GM12801 (cell line): Measurements from ENCODE around the gene SSUH2.

Source experiments
- TF ChIP-seq, protein P1 (sequence below): IDR thresholded peaks from one replicate; pipeline ENCODE4 v1.5.1; 2011; ENCODE audit warnings: control low read depth; ENCODE audit not compliant: insufficient read length; ENCODE audit errors: extremely low read depth

SSUH2 gene

DNA sequence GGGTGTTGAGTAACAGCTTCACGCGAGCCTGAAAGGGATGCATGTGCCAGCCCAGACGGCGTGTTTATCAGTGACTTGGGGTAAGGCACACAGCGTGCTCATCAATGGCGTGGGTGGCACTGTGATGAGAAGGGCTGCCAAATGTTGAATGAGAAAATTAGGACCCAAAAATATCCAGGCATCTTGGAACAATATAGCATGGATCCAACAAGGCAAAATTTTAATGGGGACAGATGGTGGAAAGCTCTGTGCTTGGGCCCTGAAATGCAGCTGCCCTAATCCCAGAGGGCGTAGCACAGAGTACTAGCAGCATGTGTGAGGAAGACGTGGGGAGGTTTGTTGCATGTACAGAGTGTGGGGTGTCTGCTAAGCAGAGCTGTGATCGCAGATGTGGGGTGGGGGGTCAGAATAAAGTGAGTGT lies 48.9 kb downstream of the SSUH2 start:
- TF ChIP-seq, protein P1, sequence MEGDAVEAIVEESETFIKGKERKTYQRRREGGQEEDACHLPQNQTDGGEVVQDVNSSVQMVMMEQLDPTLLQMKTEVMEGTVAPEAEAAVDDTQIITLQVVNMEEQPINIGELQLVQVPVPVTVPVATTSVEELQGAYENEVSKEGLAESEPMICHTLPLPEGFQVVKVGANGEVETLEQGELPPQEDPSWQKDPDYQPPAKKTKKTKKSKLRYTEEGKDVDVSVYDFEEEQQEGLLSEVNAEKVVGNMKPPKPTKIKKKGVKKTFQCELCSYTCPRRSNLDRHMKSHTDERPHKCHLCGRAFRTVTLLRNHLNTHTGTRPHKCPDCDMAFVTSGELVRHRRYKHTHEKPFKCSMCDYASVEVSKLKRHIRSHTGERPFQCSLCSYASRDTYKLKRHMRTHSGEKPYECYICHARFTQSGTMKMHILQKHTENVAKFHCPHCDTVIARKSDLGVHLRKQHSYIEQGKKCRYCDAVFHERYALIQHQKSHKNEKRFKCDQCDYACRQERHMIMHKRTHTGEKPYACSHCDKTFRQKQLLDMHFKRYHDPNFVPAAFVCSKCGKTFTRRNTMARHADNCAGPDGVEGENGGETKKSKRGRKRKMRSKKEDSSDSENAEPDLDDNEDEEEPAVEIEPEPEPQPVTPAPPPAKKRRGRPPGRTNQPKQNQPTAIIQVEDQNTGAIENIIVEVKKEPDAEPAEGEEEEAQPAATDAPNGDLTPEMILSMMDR, result no peak

DNA sequence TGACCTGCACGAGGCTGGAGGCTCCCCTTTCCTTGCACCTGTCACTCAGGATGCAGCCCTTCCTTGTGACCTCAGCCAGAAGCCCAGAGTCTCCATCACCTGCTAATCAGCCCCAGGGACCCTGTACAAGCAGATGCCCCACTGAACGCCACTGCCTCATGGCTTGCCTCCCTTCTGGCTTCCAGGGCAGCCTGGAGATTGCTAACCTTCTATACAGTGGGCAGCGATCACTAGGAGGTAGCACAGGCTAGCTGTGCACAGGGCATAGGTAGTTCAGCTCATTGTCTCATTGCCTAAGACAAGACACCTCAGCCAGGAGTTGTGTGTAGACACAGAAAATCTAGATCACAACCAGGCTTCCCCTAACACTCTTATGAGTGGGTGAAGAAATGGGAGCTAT lies 49.3 kb downstream of the SSUH2 start:
- TF ChIP-seq, protein P1, result no peak

DNA sequence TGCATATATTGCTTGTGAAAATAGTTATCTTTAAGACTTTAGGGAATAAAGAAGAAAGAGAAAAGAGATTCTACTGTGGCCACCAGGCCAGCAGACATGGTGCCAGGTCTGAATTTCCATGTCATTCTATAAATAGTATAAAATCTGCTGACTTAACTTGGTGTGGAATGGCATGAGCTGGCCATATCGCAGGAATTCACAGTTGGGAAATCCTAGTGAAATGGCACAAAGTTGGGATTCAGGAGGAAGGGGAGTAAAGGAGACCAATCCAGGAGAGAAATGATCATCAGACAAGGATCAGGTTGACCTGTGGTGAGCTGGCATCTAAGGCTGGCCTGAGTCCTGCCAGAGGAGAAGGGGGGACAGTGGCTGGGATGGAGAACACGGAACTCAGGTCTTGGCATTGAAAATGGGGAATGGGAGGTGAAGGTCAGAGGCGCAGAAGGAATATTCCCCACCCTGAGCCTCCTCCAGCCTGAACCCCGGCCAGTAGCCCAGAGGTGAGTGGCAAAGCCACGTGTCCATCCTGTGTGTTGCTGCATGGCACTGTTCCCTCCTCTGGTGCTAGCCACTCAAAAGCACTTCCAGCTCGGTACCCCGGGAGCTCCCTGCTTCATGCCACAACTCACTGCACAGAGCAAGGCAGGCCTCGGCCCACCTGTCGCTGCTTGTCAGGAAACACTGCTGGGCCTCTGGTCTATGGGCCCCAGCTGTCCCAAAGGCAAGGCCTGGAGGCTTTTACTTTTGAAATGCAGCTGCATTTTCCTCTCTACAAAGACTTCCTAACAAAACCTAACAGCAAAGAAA lies 51.4 kb downstream of the SSUH2 start:
- TF ChIP-seq, protein P1, result no peak

DNA sequence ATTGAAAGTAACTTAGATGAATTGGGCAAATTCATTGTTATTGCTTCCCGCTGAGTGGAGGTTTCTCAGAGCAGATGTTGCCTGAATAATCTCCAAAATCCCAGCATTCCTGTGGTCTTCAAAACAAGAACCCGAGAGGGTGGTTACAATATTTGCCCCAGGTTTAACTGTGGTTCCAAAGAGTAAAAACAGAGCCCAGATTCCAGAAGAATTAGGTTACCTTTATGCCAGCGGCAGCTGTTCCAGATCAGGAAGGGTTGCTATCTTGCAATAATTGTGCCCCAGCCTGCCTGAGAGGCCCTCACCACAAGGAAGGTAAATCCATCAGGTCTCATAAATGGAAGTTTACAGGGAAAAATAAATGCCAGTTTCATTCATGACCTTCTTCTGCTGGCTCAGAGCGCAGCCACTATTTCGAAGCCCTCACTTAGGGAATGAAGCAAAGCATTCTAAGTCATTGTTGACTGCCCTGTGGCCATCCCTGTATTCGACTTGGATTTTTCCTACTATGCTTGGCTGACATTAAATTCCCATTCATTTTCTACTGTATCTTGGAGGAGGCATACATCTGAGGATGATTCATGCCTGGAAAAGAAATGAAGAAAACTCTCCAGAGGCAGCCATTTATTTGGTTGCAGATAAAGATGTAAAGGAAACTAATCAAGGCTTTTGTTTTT lies 54.6 kb downstream of the SSUH2 start:
- TF ChIP-seq, protein P1, result no peak

DNA sequence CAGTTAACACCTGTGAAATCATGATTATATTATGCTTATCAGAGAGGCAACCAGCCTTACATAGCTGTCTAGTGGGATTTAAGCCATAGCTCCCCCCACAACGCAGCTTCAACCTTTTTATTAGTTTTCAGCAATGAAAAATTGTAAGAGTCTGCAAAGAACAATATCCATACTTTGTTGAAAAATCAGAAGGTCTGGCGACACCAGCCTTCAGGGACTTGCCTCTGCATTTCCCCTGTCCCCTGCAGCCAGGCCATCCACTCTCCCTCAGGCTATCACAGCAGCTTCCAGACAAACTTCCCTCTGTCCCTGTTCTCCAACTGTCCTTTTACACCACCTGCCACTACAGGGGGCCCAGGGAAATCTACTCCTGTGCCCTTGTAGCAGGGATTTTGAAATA lies 59.9 kb downstream of the SSUH2 start:
- TF ChIP-seq, protein P1, result no peak

DNA sequence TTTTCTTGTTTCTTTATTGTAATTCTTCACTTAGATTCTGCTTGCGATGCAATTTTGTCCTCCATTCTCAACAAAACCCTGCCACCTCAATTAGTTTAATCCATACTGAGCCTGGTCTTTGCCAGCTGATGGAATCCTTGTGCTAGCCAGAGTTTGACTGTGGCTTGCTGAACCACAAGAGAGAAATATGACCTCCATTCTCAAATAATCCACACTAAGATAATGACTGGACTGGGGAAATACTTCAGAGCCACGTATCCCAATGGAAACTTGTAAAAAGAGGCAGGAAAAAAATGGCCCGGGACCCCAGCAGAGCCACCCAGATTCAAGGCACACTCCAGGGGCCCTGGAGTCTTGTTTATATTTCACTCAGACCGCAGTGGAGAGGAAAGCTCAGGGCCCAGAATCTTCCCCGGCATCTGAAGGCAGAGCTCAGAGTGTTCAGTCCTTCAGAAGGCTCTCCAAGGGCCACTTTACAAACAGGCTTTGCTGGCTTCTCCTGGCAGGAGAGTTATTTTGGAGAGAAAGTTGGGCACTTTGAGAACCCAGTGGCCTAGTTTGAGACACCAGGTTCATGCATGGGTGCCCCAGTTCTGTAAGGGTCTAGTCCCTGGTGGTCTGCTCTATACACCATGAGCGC lies 62.7 kb downstream of the SSUH2 start:
- TF ChIP-seq, protein P1, result no peak

DNA sequence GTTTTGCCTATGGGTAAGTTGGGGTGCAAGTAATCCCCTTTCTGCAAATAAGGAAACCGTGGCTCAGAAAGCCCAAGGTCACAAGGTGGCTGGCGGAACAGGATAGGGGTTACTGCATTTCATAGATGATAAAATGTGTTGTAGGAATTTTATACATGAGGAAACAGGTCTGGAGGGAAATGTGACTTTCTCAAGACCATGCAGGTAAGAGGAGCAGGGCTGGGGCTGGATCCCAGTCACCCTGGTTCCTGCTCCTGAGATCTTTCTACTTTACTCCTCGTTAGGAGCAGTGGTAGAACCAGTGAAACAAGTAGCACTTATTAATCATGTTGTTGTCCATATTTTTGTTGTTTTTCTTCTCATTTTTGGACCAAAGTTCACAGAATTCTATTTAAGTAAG lies 63.2 kb downstream of the SSUH2 start:
- TF ChIP-seq, protein P1, result no peak
